ENCODE results near the gene PUS10.

The PUS10 gene

GRCh38 chr2:60899230-60899891 is 118.7 kb downstream of the PUS10 start (continued):
- no peak for TF ChIP-seq ZFP69B (tag by site-specific recombination; IDR thresholded peaks at IDR 0.05)

DNA sequence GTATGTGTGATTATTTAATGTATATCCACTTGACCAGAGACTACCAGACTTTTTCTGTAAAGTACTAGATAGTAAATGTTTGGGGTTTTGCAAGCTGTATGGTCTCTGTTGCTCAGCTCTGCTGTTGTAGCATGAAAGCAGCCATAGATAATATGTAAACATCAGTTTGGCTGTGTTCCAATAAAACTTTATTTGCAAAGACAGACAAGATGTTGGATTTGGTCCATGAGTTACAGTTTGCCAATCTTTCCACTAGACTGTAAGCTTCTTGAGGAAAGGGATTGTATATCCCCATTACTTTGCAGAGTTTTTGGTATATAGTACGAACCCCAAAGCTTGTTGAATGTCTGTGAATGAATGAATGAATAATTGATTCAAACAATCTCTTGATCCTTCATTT is 119.5 kb downstream of the PUS10 start:
- no peak for TF ChIP-seq ZNF544 (tag by site-specific recombination; IDR thresholded peaks at IDR 0.05)
- TF ChIP-seq ZNF138 (tag by site-specific recombination; IDR thresholded peaks at IDR 0.05; ENCODE audit: borderline replicate concordance) = no peak
- no peak for TF ChIP-seq ZSCAN18 (tag by site-specific recombination; IDR thresholded peaks at IDR 0.05)
- TF ChIP-seq ZNF830 (tag by site-specific recombination; IDR thresholded peaks at IDR 0.05; ENCODE audit: low read depth) = no peak
- TF ChIP-seq, protein P1, sequence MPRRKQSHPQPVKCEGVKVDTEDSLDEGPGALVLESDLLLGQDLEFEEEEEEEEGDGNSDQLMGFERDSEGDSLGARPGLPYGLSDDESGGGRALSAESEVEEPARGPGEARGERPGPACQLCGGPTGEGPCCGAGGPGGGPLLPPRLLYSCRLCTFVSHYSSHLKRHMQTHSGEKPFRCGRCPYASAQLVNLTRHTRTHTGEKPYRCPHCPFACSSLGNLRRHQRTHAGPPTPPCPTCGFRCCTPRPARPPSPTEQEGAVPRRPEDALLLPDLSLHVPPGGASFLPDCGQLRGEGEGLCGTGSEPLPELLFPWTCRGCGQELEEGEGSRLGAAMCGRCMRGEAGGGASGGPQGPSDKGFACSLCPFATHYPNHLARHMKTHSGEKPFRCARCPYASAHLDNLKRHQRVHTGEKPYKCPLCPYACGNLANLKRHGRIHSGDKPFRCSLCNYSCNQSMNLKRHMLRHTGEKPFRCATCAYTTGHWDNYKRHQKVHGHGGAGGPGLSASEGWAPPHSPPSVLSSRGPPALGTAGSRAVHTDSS (tag by site-specific recombination; IDR thresholded peaks at IDR 0.05) = no peak
- TF ChIP-seq ZNF335 (tag by site-specific recombination; conservative IDR thresholded peaks at IDR 0.05) = no peak
- POLR2A ChIA-PET = no interaction called here
- H3K36me3 ChIP-seq (ENCODE audit: control insufficient read depth in 2 of 2, insufficient read depth in 1 of 2, low read length in 2 of 2) = peaks cover 48 to 63% of the 10 kb centered on the region in 2 experiments

More for the DNA sequence above, 119.5 kb downstream of the PUS10 start:
- Histone ChIP-seq H3K27ac (ENCODE audit: extremely low read depth, low read depth, low read length) (no peak overlapping the region), H3K4me1 (ENCODE audit: control insufficient read depth, insufficient read depth, low read length) (no peaks in the 10 kb centered on the region), H3K9me3 (ENCODE audit: control insufficient read depth, insufficient read depth, low read depth, low read length) (no peaks in the 10 kb centered on the region), H3K4me3 (ENCODE audit: low read depth, low read length) (no peak overlapping the region)
- CTCF ChIA-PET = interaction anchor here (0.7 kb wide), 1 partner anchor 16 kb away, joined by 3 read pairs; no protein-coding TSS in a partner anchor
